ENCODE results near the gene GLYR1.

GLYR1 gene

DNA sequence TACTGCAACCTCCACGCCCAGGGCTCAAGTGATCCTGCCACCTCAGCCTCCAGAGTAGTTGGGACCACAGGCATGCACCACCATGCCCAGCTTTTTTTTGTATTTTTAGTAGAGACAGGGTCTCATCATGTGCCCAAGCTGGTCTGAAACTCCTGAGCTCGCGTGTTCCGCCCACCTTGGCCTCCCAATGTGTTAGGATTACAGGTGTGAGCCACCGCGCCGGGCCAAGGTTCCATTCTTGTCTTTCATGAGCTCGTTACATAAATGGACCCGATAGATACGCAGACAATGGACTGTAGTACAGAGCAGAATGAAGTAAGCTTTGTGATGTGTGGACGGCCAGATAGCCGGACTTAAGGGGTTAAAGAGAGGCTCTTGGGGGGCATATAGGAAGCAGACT is 19.5 kb upstream of the GLYR1 start:
- ChIA-PET POLR2A (no interaction called here), CTCF (interaction anchor here (0.5 to 1.6 kb wide), 3 partner anchors 16 to 219 kb away, joined by 4 to 7 read pairs (median 4); no protein-coding TSS in a partner anchor)
- H3K27ac ChIP-seq (ENCODE audit: extremely low read depth, low read depth, low read length), result no peak overlapping the region
- TF ChIP-seq ZNF354C (tag by site-specific recombination; IDR thresholded peaks at IDR 0.05; ENCODE audit: borderline replicate concordance, low read depth) (no peak), ZNF404 (tag by site-specific recombination; IDR thresholded peaks at IDR 0.05) (no peak), RBAK (tag by site-specific recombination; IDR thresholded peaks at IDR 0.05) (no peak), ZFP41 (tag by site-specific recombination; IDR thresholded peaks at IDR 0.05; ENCODE audit: borderline replicate concordance) (no peak), ZNF548 (tag by site-specific recombination; IDR thresholded peaks at IDR 0.05) (no peak), ZNF350 (tag by site-specific recombination; IDR thresholded peaks at IDR 0.05) (no peak), ZNF521 (tag by site-specific recombination; IDR thresholded peaks at IDR 0.05) (no peak), ZNF24 (tag by site-specific recombination; IDR thresholded peaks at IDR 0.05) (no peak), ZBTB17 (tag by site-specific recombination; IDR thresholded peaks at IDR 0.05) (no peak), ZNF112 (tag by site-specific recombination; IDR thresholded peaks at IDR 0.05) (no peak)
- H3K4me1 ChIP-seq (ENCODE audit: control insufficient read depth, insufficient read depth, low read length), result no peaks in the 10 kb centered on the region
- H3K36me3 ChIP-seq (ENCODE audit: control insufficient read depth in 2 of 2, insufficient read depth in 1 of 2, low read length in 2 of 2), result peaks cover 0 to 72% of the 10 kb centered on the region in 2 experiments
- H3K9me3 ChIP-seq (ENCODE audit: control insufficient read depth, insufficient read depth, low read depth, low read length), result no peaks in the 10 kb centered on the region
- no peak overlapping the region for H3K4me3 ChIP-seq (ENCODE audit: low read depth, low read length)

DNA sequence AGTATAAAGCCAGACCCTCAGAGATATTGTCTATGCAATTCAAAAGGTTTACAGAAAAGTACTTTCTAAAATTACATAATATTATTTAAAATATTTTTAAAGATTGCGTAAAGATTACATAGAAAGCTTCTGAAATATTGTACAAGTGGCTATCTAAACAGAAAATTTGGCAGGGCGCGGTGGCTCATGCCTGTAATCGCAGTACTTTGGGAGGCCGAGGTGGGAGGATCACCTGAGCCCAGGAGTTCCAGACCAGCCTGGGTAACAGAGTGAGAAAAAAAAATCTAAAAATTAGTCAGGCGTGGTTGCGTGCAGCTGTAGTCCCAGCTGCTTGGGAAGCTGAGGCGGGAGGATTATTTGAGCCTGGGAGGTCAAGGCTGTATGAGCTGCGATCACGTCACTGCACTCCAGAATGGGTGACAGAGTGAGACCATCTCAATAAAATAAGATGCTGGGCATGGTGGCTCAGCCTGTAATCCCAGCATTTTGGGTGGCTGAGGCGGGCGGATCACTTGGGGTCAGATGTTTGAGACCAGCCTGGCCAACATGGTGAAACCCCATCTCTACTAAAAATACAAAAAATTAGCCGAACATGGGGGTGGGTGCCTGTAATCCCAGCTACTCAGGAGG is 18.3 kb upstream of the GLYR1 start:
- Histone ChIP-seq H3K4me3 (ENCODE audit: low read depth, low read length) (no peak overlapping the region), H3K4me1 (ENCODE audit: control insufficient read depth, insufficient read depth, low read length) (no peaks in the 10 kb centered on the region), H3K27ac (ENCODE audit: extremely low read depth, low read depth, low read length) (no peak overlapping the region), H3K9me3 (ENCODE audit: control insufficient read depth, insufficient read depth, low read depth, low read length) (no peaks in the 10 kb centered on the region), H3K36me3 (ENCODE audit: control insufficient read depth in 2 of 2, insufficient read depth in 1 of 2, low read length in 2 of 2) (peaks cover 0 to 72% of the 10 kb centered on the region in 2 experiments)
- ChIA-PET CTCF (interaction anchor here (0.6 to 1.6 kb wide), 2 partner anchors 9 to 91 kb away, joined by 4 to 7 read pairs; no protein-coding TSS in a partner anchor), POLR2A (no interaction called here)
- TF ChIP-seq, protein P1, sequence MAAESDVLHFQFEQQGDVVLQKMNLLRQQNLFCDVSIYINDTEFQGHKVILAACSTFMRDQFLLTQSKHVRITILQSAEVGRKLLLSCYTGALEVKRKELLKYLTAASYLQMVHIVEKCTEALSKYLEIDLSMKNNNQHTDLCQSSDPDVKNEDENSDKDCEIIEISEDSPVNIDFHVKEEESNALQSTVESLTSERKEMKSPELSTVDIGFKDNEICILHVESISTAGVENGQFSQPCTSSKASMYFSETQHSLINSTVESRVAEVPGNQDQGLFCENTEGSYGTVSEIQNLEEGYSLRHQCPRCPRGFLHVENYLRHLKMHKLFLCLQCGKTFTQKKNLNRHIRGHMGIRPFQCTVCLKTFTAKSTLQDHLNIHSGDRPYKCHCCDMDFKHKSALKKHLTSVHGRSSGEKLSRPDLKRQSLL (tag by site-specific recombination; IDR thresholded peaks at IDR 0.05), result no peak
- TF ChIP-seq, protein P2, sequence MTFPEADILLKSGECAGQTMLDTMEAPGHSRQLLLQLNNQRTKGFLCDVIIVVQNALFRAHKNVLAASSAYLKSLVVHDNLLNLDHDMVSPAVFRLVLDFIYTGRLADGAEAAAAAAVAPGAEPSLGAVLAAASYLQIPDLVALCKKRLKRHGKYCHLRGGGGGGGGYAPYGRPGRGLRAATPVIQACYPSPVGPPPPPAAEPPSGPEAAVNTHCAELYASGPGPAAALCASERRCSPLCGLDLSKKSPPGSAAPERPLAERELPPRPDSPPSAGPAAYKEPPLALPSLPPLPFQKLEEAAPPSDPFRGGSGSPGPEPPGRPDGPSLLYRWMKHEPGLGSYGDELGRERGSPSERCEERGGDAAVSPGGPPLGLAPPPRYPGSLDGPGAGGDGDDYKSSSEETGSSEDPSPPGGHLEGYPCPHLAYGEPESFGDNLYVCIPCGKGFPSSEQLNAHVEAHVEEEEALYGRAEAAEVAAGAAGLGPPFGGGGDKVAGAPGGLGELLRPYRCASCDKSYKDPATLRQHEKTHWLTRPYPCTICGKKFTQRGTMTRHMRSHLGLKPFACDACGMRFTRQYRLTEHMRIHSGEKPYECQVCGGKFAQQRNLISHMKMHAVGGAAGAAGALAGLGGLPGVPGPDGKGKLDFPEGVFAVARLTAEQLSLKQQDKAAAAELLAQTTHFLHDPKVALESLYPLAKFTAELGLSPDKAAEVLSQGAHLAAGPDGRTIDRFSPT (tag by site-specific recombination; IDR thresholded peaks at IDR 0.05), result no peak
- TF ChIP-seq KLF16 (tag by site-specific recombination; IDR thresholded peaks at IDR 0.05) (no peak), ZBTB8A (tag by site-specific recombination; IDR thresholded peaks at IDR 0.05) (no peak), ZNF311 (tag by site-specific recombination; IDR thresholded peaks at IDR 0.05; ENCODE audit: borderline replicate concordance) (no peak), YY2 (tag by site-specific recombination; IDR thresholded peaks at IDR 0.05) (no peak), ZNF843 (tag by site-specific recombination; IDR thresholded peaks at IDR 0.05) (no peak), ZNF133 (tag by site-specific recombination; IDR thresholded peaks at IDR 0.05) (no peak), HOXC10 (CRISPR knock-in tag; IDR thresholded peaks at IDR 0.05) (no peak), ZNF426 (tag by site-specific recombination; IDR thresholded peaks at IDR 0.05) (no peak)

DNA sequence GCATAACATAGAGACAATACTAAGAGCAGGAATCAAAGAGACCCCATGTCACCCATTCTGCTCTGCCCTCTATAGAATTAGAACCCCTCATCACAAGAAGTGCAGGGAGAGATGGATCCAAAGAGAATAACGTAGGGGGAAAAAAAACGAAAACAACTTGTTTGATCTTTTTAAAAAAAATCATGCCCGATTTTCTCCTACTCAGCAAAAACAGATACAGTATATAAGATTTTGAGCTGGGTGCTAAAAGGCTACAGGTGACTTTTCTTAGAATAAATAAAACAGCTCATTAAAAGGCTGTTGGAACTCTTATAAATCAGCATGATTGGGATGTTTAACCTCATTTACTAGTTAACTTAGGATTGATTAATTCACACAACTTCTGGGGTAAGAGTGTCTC is 17.6 kb upstream of the GLYR1 start:
- Histone ChIP-seq H3K27ac (ENCODE audit: extremely low read depth, low read depth, low read length) (no peak overlapping the region), H3K36me3 (ENCODE audit: control insufficient read depth in 2 of 2, insufficient read depth in 1 of 2, low read length in 2 of 2) (peaks cover 4 to 72% of the 10 kb centered on the region in 2 experiments), H3K4me3 (ENCODE audit: low read depth, low read length) (no peak overlapping the region), H3K9me3 (ENCODE audit: control insufficient read depth, insufficient read depth, low read depth, low read length) (no peaks in the 10 kb centered on the region), H3K4me1 (ENCODE audit: control insufficient read depth, insufficient read depth, low read length) (no peaks in the 10 kb centered on the region)
- ChIA-PET CTCF (no interaction called here), POLR2A (no interaction called here)
- TF ChIP-seq ZNF391 (tag by site-specific recombination; IDR thresholded peaks at IDR 0.05; ENCODE audit: borderline replicate concordance, low read depth), result no peak
- TF ChIP-seq ZNF785 (tag by site-specific recombination; IDR thresholded peaks at IDR 0.05), result no peak
- no peak for TF ChIP-seq ZNF549 (tag by site-specific recombination; IDR thresholded peaks at IDR 0.05)
- TF ChIP-seq OVOL3 (tag by site-specific recombination; IDR thresholded peaks at IDR 0.05), result no peak
- TF ChIP-seq ZNF175 (tag by site-specific recombination; IDR thresholded peaks at IDR 0.05), result no peak
- no peak for TF ChIP-seq ZNF23 (tag by site-specific recombination; IDR thresholded peaks at IDR 0.05; ENCODE audit: borderline replicate concordance)
- TF ChIP-seq, protein P3, sequence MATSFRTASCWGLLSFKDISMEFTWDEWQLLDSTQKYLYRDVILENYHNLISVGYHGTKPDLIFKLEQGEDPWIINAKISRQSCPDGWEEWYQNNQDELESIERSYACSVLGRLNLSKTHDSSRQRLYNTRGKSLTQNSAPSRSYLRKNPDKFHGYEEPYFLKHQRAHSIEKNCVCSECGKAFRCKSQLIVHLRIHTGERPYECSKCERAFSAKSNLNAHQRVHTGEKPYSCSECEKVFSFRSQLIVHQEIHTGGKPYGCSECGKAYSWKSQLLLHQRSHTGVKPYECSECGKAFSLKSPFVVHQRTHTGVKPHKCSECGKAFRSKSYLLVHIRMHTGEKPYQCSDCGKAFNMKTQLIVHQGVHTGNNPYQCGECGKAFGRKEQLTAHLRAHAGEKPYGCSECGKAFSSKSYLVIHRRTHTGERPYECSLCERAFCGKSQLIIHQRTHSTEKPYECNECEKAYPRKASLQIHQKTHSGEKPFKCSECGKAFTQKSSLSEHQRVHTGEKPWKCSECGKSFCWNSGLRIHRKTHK (tag by site-specific recombination; IDR thresholded peaks at IDR 0.05), result no peak
- no peak for TF ChIP-seq ZNF558 (tag by site-specific recombination; IDR thresholded peaks at IDR 0.05)
- TF ChIP-seq ZEB2 (tag by site-specific recombination; IDR thresholded peaks at IDR 0.05), result no peak
- no peak for TF ChIP-seq ZIC2 (tag by site-specific recombination; IDR thresholded peaks at IDR 0.05)
